Bronchial epithelial cell (primary cell): ENCODE measurements around the gene TYW1B. TPM values are rescaled to one million over a fixed set of nuclear protein-coding genes. Genes with fewer than 3 reads are reported as not detected.
"Not testable (repeated sequence)": the region's sequence is repeated elsewhere in the genome, so short reads cannot be mapped to it uniquely, and the experiment has no call there.

Experiments
- DNase-seq: peaks from one replicate; pipeline ENCODE4 v3.0.0-alpha.2; 2010; ENCODE audit warnings: low read depth
- FAIRE-seq: peaks from 2 replicates; lab custom pipeline; 2011; peaks lifted over from hg19 to GRCh38; lab: Jason Lieb, UNC
- H3K27me3 ChIP-seq: 2 replicates; pipeline ENCODE4 v1.5.1; 2011; ENCODE audit warnings: low read length; ENCODE audit not compliant: control insufficient read depth, insufficient read depth
- H3K36me3 ChIP-seq: 2 replicates; pipeline ENCODE4 v1.5.1; 2011; ENCODE audit warnings: low read length; ENCODE audit not compliant: control insufficient read depth, insufficient read depth
- H3K4me3 ChIP-seq: 2 replicates; pipeline ENCODE4 v1.5.1; 2011; ENCODE audit warnings: mild to moderate bottlenecking, low read depth, low read length, control low read depth
- total RNA-seq: library from RNA; depleted of rRNA; stranded (reverse); fragments of >200 nt; gene quantifications from 2 replicates; pipeline ENCODE4 v1.2.1, GENCODE V29; 2014
- TF ChIP-seq, protein P1 (sequence below): IDR thresholded peaks from 2 replicates; pipeline ENCODE4 v1.5.1; 2011; ENCODE audit warnings: mild to moderate bottlenecking, moderate library complexity, low read length, control low read depth, inconsistent platforms; ENCODE audit not compliant: insufficient read depth, severe bottlenecking

The TYW1B gene
- total RNA-seq, 1 donor from 2014 or later, result 2.6 TPM

DNA sequence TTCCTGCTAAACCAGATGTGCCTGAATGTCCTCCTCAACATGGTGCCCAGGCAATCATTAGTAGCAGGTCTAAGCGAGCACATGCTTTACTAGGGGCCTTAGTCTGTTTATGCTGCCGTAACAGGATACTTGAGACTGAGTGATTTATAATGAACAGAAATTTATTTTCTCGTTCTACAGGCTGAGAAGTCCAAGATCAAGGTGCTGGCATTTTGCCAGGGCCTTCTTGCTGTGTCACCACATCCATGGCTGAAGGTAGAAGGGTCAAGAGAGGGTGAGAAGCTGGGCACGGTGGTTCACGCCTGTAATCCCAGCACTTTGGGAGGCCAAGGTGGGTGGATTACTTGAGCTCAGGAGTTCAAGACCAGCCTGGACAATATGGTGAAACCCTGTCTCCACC lies 273.6 kb downstream of the TYW1B start:
- H3K36me3 ChIP-seq, H3K27me3 ChIP-seq, FAIRE-seq, H3K4me3 ChIP-seq, DNase-seq: not testable (repeated sequence)

DNA sequence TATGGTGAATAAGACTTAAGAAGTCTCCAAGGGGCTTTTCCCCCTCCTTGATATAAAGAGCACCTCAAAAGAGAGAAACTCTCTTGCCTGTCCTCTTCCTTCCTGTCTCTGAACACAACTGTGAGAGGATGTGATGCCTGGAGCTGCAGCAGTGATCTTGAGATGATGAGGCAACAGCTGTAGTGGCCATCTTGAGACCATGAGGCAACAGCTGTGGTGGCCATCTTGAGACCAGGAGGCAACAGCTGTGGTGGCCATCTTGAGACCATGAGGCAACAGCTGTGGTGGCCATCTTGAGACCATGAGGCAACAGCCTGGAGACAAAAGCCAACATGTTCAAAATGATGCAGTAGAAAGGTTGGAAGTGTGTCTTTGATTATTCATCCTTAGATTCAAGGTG lies 277.5 kb downstream of the TYW1B start:
- not testable (repeated sequence) for FAIRE-seq, H3K27me3 ChIP-seq, H3K36me3 ChIP-seq, DNase-seq, H3K4me3 ChIP-seq

DNA sequence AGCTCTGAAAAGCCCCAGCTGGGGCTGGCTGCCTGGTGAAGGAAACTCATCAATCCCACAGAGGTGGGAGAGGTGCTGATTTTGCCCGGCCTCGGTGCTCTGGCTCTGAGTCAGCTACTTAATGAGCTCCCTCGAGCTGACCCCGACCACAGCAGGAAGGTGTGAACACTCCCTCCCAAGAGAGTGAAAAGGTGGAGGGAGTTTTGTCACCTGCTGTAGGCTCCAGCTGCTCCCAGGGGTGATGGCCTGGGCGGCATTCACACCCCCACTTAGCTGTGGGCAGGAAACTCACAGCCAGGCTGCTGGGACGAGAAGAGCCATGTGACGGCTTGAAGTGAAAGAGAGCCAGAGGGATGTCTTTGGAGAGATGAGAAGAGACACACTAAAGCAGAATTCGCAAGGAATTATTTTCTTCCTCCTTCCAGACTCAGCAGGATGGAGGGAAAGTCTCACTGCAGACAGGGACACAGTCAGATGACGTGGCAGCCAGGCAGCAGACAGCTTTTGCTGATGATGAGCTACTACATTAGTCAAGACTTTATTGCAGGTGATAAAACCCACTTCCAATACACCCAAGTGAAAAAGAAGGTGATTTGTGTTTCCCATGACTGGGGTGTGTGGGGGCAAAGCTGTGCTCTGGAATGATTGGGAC lies 281.3 kb downstream of the TYW1B start:
- DNase-seq, FAIRE-seq, H3K4me3 ChIP-seq, H3K36me3 ChIP-seq, H3K27me3 ChIP-seq: not testable (repeated sequence)

DNA sequence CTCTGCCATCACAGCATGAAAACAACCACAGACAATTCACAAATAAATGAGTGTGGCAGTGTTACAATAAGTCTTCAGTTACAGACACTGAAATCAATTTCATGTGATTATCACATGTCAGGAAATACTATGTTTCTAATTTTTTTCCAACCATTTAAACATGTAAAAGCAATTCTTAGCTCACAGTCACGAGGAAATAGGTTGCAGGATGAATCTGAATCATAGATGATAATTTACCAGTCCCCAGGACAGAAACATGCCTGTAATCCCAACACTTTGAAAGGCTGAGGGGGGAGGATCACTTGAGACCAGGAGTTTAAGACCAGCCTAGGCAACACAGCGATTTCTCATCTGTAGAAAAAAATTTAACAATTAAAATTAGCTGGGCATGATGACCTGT lies 283.5 kb downstream of the TYW1B start:
- not testable (repeated sequence) for H3K4me3 ChIP-seq, FAIRE-seq, H3K27me3 ChIP-seq, DNase-seq, H3K36me3 ChIP-seq

DNA sequence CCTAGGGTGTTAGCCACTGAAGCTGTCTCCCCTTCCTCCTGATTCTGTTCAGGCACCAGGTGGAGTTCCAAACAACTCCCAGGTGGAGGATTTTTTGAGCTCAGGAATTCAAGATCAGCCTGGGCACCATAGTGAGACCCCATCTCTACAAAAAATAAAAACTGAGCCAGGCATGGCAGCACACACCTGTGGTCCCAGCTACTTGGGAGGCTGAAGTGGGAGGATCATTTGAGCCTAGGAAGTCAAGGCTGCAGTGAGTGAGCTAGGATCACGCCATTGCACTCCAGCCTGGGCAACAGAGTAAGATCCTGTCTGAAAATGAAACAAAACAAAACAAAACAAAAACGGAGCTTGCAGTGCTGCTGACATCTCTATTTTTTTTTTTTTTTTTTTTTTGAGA lies 287.1 kb downstream of the TYW1B start:
- Histone ChIP-seq H3K4me3 (no peak overlapping the region), H3K36me3 (no peaks in the 10 kb centered on the region), H3K27me3 (no peaks in the 10 kb centered on the region)
- FAIRE-seq (no peak), DNase-seq (no peak)
- TF ChIP-seq, protein P1, sequence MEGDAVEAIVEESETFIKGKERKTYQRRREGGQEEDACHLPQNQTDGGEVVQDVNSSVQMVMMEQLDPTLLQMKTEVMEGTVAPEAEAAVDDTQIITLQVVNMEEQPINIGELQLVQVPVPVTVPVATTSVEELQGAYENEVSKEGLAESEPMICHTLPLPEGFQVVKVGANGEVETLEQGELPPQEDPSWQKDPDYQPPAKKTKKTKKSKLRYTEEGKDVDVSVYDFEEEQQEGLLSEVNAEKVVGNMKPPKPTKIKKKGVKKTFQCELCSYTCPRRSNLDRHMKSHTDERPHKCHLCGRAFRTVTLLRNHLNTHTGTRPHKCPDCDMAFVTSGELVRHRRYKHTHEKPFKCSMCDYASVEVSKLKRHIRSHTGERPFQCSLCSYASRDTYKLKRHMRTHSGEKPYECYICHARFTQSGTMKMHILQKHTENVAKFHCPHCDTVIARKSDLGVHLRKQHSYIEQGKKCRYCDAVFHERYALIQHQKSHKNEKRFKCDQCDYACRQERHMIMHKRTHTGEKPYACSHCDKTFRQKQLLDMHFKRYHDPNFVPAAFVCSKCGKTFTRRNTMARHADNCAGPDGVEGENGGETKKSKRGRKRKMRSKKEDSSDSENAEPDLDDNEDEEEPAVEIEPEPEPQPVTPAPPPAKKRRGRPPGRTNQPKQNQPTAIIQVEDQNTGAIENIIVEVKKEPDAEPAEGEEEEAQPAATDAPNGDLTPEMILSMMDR, result no peak

DNA sequence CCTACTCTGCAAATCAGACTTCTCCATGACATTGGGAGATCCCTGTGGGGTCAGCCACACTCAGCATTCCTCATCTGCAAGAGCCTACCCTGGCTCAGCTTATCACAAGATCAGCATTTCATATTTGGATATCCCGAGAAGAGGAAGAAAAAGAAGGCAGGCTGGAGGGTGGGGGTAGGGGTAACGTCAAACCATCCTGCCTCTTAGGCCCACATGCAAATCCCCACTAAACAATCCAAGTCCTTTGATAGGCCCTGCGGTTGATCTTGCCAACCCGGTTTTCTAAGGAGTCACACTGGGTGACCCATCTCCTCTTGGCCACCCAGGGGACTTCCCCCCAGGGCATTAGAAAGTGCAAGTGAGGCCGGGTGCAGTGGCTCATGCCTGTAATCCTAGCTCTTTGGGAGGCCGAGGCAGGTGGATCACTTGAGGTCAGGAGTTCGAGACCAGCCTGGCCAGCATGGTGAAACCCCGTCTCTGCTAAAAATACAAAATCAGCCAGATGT lies 287.8 kb downstream of the TYW1B start:
- FAIRE-seq (no peak), DNase-seq (no peak)
- TF ChIP-seq, protein P1, result no peak
- Histone ChIP-seq H3K4me3 (no peak overlapping the region), H3K27me3 (no peaks in the 10 kb centered on the region), H3K36me3 (no peaks in the 10 kb centered on the region)

DNA sequence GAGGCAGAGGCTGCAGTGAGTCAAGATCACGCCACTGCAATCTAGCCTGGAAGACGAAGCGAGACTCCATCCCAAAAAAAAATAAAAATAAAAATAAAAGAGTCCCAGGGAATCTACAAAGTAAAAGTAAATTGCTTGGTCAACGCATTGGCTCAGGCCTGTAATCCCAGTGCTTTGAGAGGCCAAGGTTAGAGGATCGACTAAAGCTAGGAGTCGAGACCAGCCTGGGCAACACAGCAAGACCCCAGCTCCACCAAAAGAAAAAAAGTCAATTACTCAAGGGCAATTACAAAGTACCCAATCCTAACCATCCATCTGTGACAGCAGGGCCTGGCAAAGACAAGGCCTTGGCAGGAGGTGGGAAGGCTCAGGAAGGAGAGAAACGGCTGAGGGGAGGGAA lies 288.3 kb downstream of the TYW1B start:
- Histone ChIP-seq H3K4me3 (no peak overlapping the region), H3K27me3 (no peaks in the 10 kb centered on the region), H3K36me3 (no peaks in the 10 kb centered on the region)
- TF ChIP-seq, protein P1, result no peak
- DNase-seq (no peak), FAIRE-seq (no peak)

DNA sequence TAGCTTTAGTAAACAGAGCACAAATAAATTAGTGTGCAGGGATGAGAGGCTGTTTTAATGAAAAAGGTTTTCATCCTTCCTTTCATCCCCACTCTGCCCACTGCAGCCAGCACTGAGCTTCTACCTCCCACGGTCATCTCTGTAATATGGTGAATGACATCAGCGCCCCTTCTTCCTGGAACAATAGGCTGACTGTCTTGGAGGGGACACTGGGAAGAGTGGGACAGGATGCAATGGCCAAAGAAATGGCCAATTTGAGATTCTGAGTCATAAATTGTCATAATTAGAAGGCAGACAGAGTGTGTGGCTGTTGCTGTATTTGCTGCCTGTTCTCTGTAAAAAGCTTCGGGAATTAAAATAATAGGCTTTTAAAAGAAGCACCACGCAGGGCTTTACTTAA lies 289.1 kb downstream of the TYW1B start:
- TF ChIP-seq, protein P1, result no peak
- FAIRE-seq, result no peak

More for the DNA sequence above, 289.1 kb downstream of the TYW1B start:
- DNase-seq, result no peak
- H3K27me3 ChIP-seq, result no peaks in the 10 kb centered on the region
- H3K36me3 ChIP-seq, result no peaks in the 10 kb centered on the region
- H3K4me3 ChIP-seq, result no peak overlapping the region
